Measurements from ENCODE around the gene LRRC8B. TPM values are rescaled to one million over a fixed set of nuclear protein-coding genes. Genes with fewer than 3 reads are reported as not detected.
"Not testable (repeated sequence)": the region's sequence is repeated elsewhere in the genome, so short reads cannot be mapped to it uniquely, and the experiment has no call there.

LRRC8B gene
- total RNA-seq, 1 experiment from 2014 or later = 42.9 TPM

DNA sequence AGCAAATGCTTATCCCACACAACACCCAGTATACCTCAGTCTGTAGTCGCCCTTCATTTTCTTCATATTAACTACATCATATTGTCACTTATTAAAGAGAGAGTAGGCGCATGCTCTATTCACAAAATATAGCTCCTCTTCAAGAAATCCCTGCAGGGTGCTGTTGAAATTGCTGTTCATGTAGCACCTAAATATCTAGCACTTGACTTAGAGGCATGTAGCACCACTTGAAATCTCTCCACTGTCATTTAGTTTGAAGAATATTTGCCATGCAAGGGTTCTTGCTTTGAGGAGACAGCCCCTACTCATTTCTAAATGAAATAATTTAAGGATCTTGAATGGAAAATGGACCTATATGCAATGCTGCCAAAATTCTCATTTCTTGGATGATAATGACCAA is 20.9 kb upstream of the LRRC8B start:
- Mint-ChIP-seq H3K27ac (ENCODE audit: unreplicated experiment) (no peak overlapping the region), H3K4me3 (ENCODE audit: low read depth, unreplicated experiment) (no peak overlapping the region), H3K4me1 (ENCODE audit: low read depth, unreplicated experiment) (no peaks in the 10 kb centered on the region), H3K9me3 (ENCODE audit: low read depth, unreplicated experiment) (no peaks in the 10 kb centered on the region), H3K36me3 (ENCODE audit: insufficient read depth, unreplicated experiment) (no peaks in the 10 kb centered on the region), H3K27me3 (ENCODE audit: unreplicated experiment) (no peaks in the 10 kb centered on the region)
- no peak for TF ChIP-seq CTCF (IDR thresholded peaks at IDR 0.05; ENCODE audit: unreplicated experiment)
- DNase-seq = no peak
- intact Hi-C loops (cut with micrococcal nuclease; ENCODE audit: unreplicated experiment) = no loop called here
- BruUV-seq (replicated peaks) = no TSS peak
- CTCF ChIA-PET = interaction anchor here (0.6 kb wide), 1 partner anchor 504 kb away, joined by 3 read pairs; no protein-coding TSS in a partner anchor

DNA sequence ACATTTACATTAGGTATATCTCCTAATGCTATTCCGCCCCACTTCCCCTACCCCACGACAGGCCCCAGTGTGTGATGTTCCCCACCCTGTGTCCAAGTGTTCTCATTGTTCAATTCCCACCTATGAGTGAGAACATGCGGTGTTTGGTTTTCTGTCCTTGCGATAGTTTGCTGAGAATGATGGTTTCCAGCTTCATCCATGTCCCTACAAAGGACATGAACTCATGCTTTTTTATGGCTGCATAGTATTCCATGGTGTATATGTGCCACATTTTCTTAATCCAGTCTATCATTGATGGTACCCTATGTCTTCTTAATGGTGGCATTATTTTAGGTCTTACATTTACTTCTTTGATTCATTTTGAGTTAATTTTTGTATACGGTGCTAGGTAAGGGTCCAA is 14.6 kb upstream of the LRRC8B start:
- H3K9me3 Mint-ChIP-seq (ENCODE audit: low read depth, unreplicated experiment); BruUV-seq (replicated peaks); DNase-seq; intact Hi-C loops (cut with micrococcal nuclease; ENCODE audit: unreplicated experiment); H3K36me3 Mint-ChIP-seq (ENCODE audit: insufficient read depth, unreplicated experiment); CTCF ChIA-PET; H3K4me1 Mint-ChIP-seq (ENCODE audit: low read depth, unreplicated experiment); H3K27ac Mint-ChIP-seq (ENCODE audit: unreplicated experiment); H3K27me3 Mint-ChIP-seq (ENCODE audit: unreplicated experiment); H3K4me3 Mint-ChIP-seq (ENCODE audit: low read depth, unreplicated experiment): not testable (repeated sequence)

- no peak for DNase-seq
- intact Hi-C loops (cut with micrococcal nuclease; ENCODE audit: unreplicated experiment) = no loop called here
- Mint-ChIP-seq H3K36me3 (ENCODE audit: insufficient read depth, unreplicated experiment) (no peaks in the 10 kb centered on the region), H3K4me3 (ENCODE audit: low read depth, unreplicated experiment) (no peak overlapping the region), H3K9me3 (ENCODE audit: low read depth, unreplicated experiment) (peaks cover 3% of the 10 kb centered on the region), H3K27me3 (ENCODE audit: unreplicated experiment) (no peaks in the 10 kb centered on the region), H3K27ac (ENCODE audit: unreplicated experiment) (no peak overlapping the region), H3K4me1 (ENCODE audit: low read depth, unreplicated experiment) (peaks cover 11% of the 10 kb centered on the region)
- CTCF ChIA-PET = no interaction called here
- no TSS peak for BruUV-seq (replicated peaks)
- TF ChIP-seq CTCF (IDR thresholded peaks at IDR 0.05; ENCODE audit: unreplicated experiment) = no peak
These were observed 11.5 kb upstream of the LRRC8B start for GRCh38 chr1:89512996-89513720.

GRCh38 chr1:89516055-89516454 is 8.6 kb upstream of the LRRC8B start:
- Mint-ChIP-seq H3K4me1 (ENCODE audit: low read depth, unreplicated experiment) (peaks cover 11% of the 10 kb centered on the region), H3K27ac (ENCODE audit: unreplicated experiment) (no peak overlapping the region), H3K4me3 (ENCODE audit: low read depth, unreplicated experiment) (no peak overlapping the region), H3K27me3 (ENCODE audit: unreplicated experiment) (no peaks in the 10 kb centered on the region), H3K9me3 (ENCODE audit: low read depth, unreplicated experiment) (peaks cover 3% of the 10 kb centered on the region), H3K36me3 (ENCODE audit: insufficient read depth, unreplicated experiment) (no peaks in the 10 kb centered on the region)
- BruUV-seq (replicated peaks) = no TSS peak
- DNase-seq = peak; percentile 28
- intact Hi-C loops (cut with micrococcal nuclease; ENCODE audit: unreplicated experiment) = loop anchor here (5.0 kb wide), 1 partner anchor 36 kb away; no protein-coding TSS in a partner anchor
- TF ChIP-seq CTCF (IDR thresholded peaks at IDR 0.05; ENCODE audit: unreplicated experiment) = no peak
- CTCF ChIA-PET = interaction anchor here (0.5 kb wide), 1 partner anchor 1881 kb away, joined by 3 read pairs; no protein-coding TSS in a partner anchor

- Mint-ChIP-seq H3K36me3 (ENCODE audit: insufficient read depth, unreplicated experiment) (no peaks in the 10 kb centered on the region), H3K27ac (ENCODE audit: unreplicated experiment) (no peak overlapping the region), H3K4me3 (ENCODE audit: low read depth, unreplicated experiment) (no peak overlapping the region), H3K27me3 (ENCODE audit: unreplicated experiment) (no peaks in the 10 kb centered on the region), H3K9me3 (ENCODE audit: low read depth, unreplicated experiment) (peaks cover 3% of the 10 kb centered on the region), H3K4me1 (ENCODE audit: low read depth, unreplicated experiment) (peaks cover 18% of the 10 kb centered on the region)
- CTCF ChIA-PET = no interaction called here
- BruUV-seq (replicated peaks) = no TSS peak
- no peak for DNase-seq
- intact Hi-C loops (cut with micrococcal nuclease; ENCODE audit: unreplicated experiment) = loop anchor here (5.0 kb wide), 1 partner anchor 34 kb away; no protein-coding TSS in a partner anchor
- no peak for TF ChIP-seq CTCF (IDR thresholded peaks at IDR 0.05; ENCODE audit: unreplicated experiment)
These were observed 6.4 kb upstream of the LRRC8B start for GRCh38 chr1:89518221-89518631.
